H1 (cell line): ENCODE results near the gene PHKG2. TPM values are rescaled to one million over a fixed set of nuclear protein-coding genes. Genes with fewer than 3 reads are reported as not detected.

Experiments
- ATF2 ChIP-seq: IDR thresholded peaks from 2 replicates; pipeline ENCODE4 v1.6.1; 2012; ENCODE audit warnings: low read length, inconsistent platforms
- polyA plus RNA-seq, 7 experiments: library from polyadenylated mRNA; depleted of rRNA in 3 of 7; stranded (reverse) in 5 of 7; unstranded in 2 of 7; fragments of >200 nt in 5 of 7; fragments of 200-250 nt in 2 of 7; gene quantifications; 1 replicate in 5 of 7; 2 replicates in 1 of 7; 4 replicates in 1 of 7; pipeline versions ENCODE4 v1.2.1 to v1.2.3, GENCODE V29; 2011 to 2013; ENCODE audit warnings: missing spikeins in 2 of 7, mixed read lengths in 2 of 7
- total RNA-seq: library from RNA; stranded (reverse); fragmentation: NEBNext Ultra II Directional; extraction: Animal tissue kit (Norgen Biotek cat#: 25700); gene quantifications from 2 replicates; pipeline ENCODE4 v1.2.1, GENCODE V29; 2021

PHKG2 gene
- total and polyA plus RNA-seq, 2 of the 8 experiments (the other 6 are each of a cell fraction or from before 2014, with no cell fraction given): 36.0 to 53.4 TPM

- no peak for TF ChIP-seq ATF2
These were observed 34.5 kb downstream of the PHKG2 start (continued) for GRCh38 chr16:30782486-30783279.
